Skin of body (tissue), 2 donors: ENCODE results near the gene OMG. TPM values are rescaled to one million over a fixed set of nuclear protein-coding genes. Genes with fewer than 3 reads are reported as not detected.
"Not testable (repeated sequence)": the region's sequence is repeated elsewhere in the genome, so short reads cannot be mapped to it uniquely, and the experiment has no call there.

ENCODE experiments used
- DNase-seq: peaks from one replicate; lab custom pipeline; 2025; lab: John Stamatoyannopoulos, UW
- total RNA-seq: library from RNA; depleted of rRNA; stranded (reverse); fragments of >200 nt; gene quantifications from one replicate; pipeline ENCODE4 v1.2.3, GENCODE V29; 2014

Gene OMG
- total RNA-seq, 1 donor from 2014 or later = 0.20 TPM

- DNase-seq = no peak
Observed at GRCh38 chr17:31308372-31309334, 11.6 kb upstream of the OMG start.

- DNase-seq = no peak
Observed at GRCh38 chr17:31307640-31308039, 10.6 kb upstream of the OMG start.

- DNase-seq = no peak
Observed at GRCh38 chr17:31299624-31300023, 2.6 kb upstream of the OMG start.

GRCh38 chr17:31296142-31296541 lies 897 bp downstream of the OMG start:
- no peak for DNase-seq

GRCh38 chr17:31295489-31295871 lies 1.6 kb downstream of the OMG start:
- DNase-seq = no peak

GRCh38 chr17:31294820-31295488 lies 2.1 kb downstream of the OMG start:
- no peak for DNase-seq

GRCh38 chr17:31294231-31294630 lies 2.8 kb downstream of the OMG start:
- no peak for DNase-seq

- no peak for DNase-seq
Observed at GRCh38 chr17:31293581-31293980, 3.5 kb downstream of the OMG start.

- no peak for DNase-seq
Observed at GRCh38 chr17:31291820-31292219, 5.2 kb downstream of the OMG start.

GRCh38 chr17:31289790-31290189 lies 7.2 kb downstream of the OMG start:
- DNase-seq = no peak

GRCh38 chr17:31287932-31288331 lies 9.1 kb downstream of the OMG start:
- not testable (repeated sequence) for DNase-seq

- DNase-seq = no peak
Observed at GRCh38 chr17:31286587-31286986, 10.5 kb downstream of the OMG start.

GRCh38 chr17:31283841-31284240 lies 13.2 kb downstream of the OMG start:
- no peak for DNase-seq

- no peak for DNase-seq
Observed at GRCh38 chr17:31281061-31281460, 16.0 kb downstream of the OMG start.

- DNase-seq = no peak
Observed at GRCh38 chr17:31279401-31279800, 17.6 kb downstream of the OMG start.

GRCh38 chr17:31275116-31275515 lies 21.9 kb downstream of the OMG start:
- DNase-seq = no peak

- DNase-seq = peak; percentile 36
Observed at GRCh38 chr17:31274252-31274651, 22.8 kb downstream of the OMG start.

GRCh38 chr17:31273516-31273915 lies 23.5 kb downstream of the OMG start:
- no peak for DNase-seq

GRCh38 chr17:31272803-31273202 lies 24.2 kb downstream of the OMG start:
- DNase-seq = no peak

GRCh38 chr17:31272236-31272635 lies 24.8 kb downstream of the OMG start:
- DNase-seq = no peak

GRCh38 chr17:31269578-31269983 lies 27.5 kb downstream of the OMG start:
- DNase-seq = peak; percentile 89

- DNase-seq = no peak
Observed at GRCh38 chr17:31269036-31269577, 27.9 kb downstream of the OMG start.
